Mucosa of rectum (tissue), 2 donors: ENCODE results near the gene VAV3.

Source experiments
- H3K27ac ChIP-seq, 2 donors: one replicate each; pipeline ENCODE4 v1.7.0; 2013; ENCODE audit warnings: inconsistent platforms in 2 of 2, low read depth in 2 of 2, low read length in 2 of 2
- H3K27me3 ChIP-seq, 2 donors: one replicate each; pipeline ENCODE4 v1.7.0; 2013; ENCODE audit warnings: low read length in 2 of 2; ENCODE audit not compliant: control insufficient read depth in 2 of 2, insufficient read depth in 2 of 2
- H3K36me3 ChIP-seq, 2 donors: one replicate each; pipeline ENCODE4 v1.7.0; 2013; ENCODE audit warnings: low read length in 2 of 2; ENCODE audit not compliant: control insufficient read depth in 2 of 2, insufficient read depth in 2 of 2
- H3K4me1 ChIP-seq, 2 donors: one replicate each; pipeline ENCODE4 v1.7.0; 2013; ENCODE audit warnings: low read length in 2 of 2, mild to moderate bottlenecking in 1 of 2; ENCODE audit not compliant: control insufficient read depth in 2 of 2, insufficient read depth in 2 of 2
- H3K4me3 ChIP-seq, 2 donors: one replicate each; pipeline ENCODE4 v1.7.0; 2013; ENCODE audit warnings: low read length in 2 of 2
- H3K9ac ChIP-seq, 2 donors: one replicate each; pipeline ENCODE4 v1.7.0; 2013; ENCODE audit warnings: low read length in 2 of 2, low read depth in 1 of 2, mild to moderate bottlenecking in 1 of 2
- H3K9me3 ChIP-seq, 2 donors: one replicate each; pipeline ENCODE4 v1.7.0; 2013; ENCODE audit warnings: low read length in 2 of 2; ENCODE audit not compliant: control insufficient read depth in 2 of 2
- donor health status: healthy.
- donor health status: Normal muscosa, but diverticular disease.

VAV3 gene

GRCh38 chr1:107810291-107810951 is 154.6 kb downstream of the VAV3 start:
- no peaks in the 10 kb centered on the region for H3K36me3 ChIP-seq
- no peak overlapping the region for H3K27ac ChIP-seq
- H3K4me1 ChIP-seq = no peaks in the 10 kb centered on the region
- H3K9me3 ChIP-seq = no peaks in the 10 kb centered on the region
- H3K4me3 ChIP-seq = no peak overlapping the region
- H3K9ac ChIP-seq = no peak overlapping the region
- H3K27me3 ChIP-seq = no peaks in the 10 kb centered on the region

DNA sequence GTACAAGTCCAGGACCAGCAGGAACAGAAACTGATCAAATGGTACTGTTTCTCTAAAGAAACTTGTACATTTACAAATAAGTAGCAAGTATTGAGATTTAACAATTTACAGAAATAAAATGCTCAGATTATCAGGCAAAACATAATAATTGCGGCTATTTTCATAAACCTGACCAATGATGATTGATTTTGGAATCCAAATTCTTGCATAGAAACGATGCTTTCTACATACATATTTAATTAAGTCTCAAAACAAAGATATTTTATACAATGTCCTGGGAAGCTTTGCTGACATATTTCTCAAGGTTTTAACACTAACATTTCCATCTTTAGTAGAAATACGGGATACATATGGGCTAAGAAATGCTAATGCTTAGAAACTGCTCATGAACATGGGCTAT is 157.1 kb downstream of the VAV3 start:
- Histone ChIP-seq H3K4me3 (no peak overlapping the region), H3K9me3 (no peaks in the 10 kb centered on the region), H3K27ac (no peak overlapping the region), H3K4me1 (peaks cover 0 to 3% of the 10 kb centered on the region in 2 donors), H3K27me3 (no peaks in the 10 kb centered on the region), H3K9ac (no peak overlapping the region), H3K36me3 (no peaks in the 10 kb centered on the region)

GRCh38 chr1:107807405-107807804 is 157.6 kb downstream of the VAV3 start:
- Histone ChIP-seq H3K4me1 (peaks cover 0 to 3% of the 10 kb centered on the region in 2 donors), H3K9me3 (no peaks in the 10 kb centered on the region), H3K27ac (no peak overlapping the region), H3K9ac (no peak overlapping the region), H3K27me3 (no peaks in the 10 kb centered on the region), H3K4me3 (no peak overlapping the region), H3K36me3 (no peaks in the 10 kb centered on the region)

DNA sequence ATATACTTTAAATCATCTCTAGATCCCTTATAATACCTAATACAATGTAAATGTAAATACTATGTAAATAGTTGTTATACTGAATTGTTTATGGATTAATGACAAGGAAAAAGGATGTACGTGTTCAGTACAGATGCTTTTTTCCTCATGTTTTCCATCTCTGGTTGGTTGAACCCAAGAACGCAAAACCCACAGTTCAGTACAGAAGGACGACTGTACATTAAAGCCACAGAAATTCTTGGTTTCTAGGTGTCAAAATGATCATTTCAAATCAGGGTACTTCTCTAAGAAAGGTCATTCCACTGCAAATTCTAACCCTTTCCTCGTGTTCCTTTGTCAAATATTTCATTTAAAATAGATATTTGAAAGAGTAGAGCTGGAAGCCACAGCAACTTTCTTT is 158.1 kb downstream of the VAV3 start:
- no peak overlapping the region for H3K27ac ChIP-seq
- H3K9me3 ChIP-seq = no peaks in the 10 kb centered on the region
- no peaks in the 10 kb centered on the region for H3K27me3 ChIP-seq
- no peak overlapping the region for H3K9ac ChIP-seq
- H3K4me3 ChIP-seq = no peak overlapping the region
- no peaks in the 10 kb centered on the region for H3K36me3 ChIP-seq
- peaks cover 0 to 3% of the 10 kb centered on the region in 2 donors for H3K4me1 ChIP-seq

DNA sequence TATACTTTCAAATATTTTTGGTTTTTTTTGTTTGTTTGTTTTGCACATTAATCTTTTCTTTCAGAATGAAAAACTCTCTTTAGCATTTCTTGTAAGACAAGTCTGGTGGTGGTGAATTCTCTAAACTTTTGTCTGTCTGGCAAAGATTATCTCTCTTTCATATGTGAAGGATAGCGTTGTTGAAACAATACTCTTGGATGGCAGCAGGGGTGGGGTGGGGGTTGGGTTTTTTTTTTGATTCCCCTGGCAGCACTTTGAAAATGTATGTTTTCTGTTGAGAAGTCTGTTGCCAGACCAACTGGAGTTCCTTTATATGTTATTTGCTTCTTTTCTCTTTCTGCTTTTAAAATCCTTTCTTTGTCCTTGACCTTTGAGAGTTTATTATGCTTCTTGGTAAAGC is 160.2 kb downstream of the VAV3 start:
- Histone ChIP-seq H3K36me3 (no peaks in the 10 kb centered on the region), H3K4me3 (no peak overlapping the region), H3K27me3 (no peaks in the 10 kb centered on the region), H3K9me3 (no peaks in the 10 kb centered on the region), H3K4me1 (peaks cover 0 to 3% of the 10 kb centered on the region in 2 donors), H3K9ac (no peak overlapping the region), H3K27ac (no peak overlapping the region)

GRCh38 chr1:107804134-107804533 is 160.8 kb downstream of the VAV3 start:
- H3K27ac ChIP-seq = no peak overlapping the region
- no peak overlapping the region for H3K4me3 ChIP-seq
- no peaks in the 10 kb centered on the region for H3K36me3 ChIP-seq
- H3K27me3 ChIP-seq = no peaks in the 10 kb centered on the region
- H3K4me1 ChIP-seq = peaks cover 0 to 3% of the 10 kb centered on the region in 2 donors
- H3K9ac ChIP-seq = no peak overlapping the region
- no peaks in the 10 kb centered on the region for H3K9me3 ChIP-seq

DNA sequence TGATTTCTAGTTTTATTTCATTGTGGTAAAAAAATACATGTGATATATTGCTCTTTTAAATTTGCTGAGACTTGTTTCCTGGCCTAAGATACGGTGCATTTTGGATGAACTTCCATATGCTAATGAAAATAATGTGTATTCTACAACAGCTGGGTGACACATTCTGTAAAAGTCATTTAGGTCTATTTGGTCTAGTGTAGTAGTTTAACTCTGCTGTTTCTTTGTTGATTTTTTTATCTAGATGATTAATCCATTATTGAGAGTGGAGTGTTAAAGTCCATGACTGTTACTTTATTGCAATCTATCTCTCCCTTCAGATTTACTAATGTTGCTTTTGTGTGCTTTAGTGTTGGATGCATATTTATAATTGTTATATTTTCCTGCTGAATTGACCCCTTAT is 161.4 kb downstream of the VAV3 start:
- Histone ChIP-seq H3K27ac (no peak overlapping the region), H3K27me3 (no peaks in the 10 kb centered on the region), H3K9ac (no peak overlapping the region), H3K36me3 (no peaks in the 10 kb centered on the region), H3K4me1 (peaks cover 0 to 3% of the 10 kb centered on the region in 2 donors), H3K4me3 (no peak overlapping the region), H3K9me3 (no peaks in the 10 kb centered on the region)

- no peaks in the 10 kb centered on the region for H3K27me3 ChIP-seq
- peaks cover 0 to 3% of the 10 kb centered on the region in 2 donors for H3K4me1 ChIP-seq
- no peak overlapping the region for H3K9ac ChIP-seq
- no peaks in the 10 kb centered on the region for H3K36me3 ChIP-seq
- no peaks in the 10 kb centered on the region for H3K9me3 ChIP-seq
- H3K27ac ChIP-seq = no peak overlapping the region
- no peak overlapping the region for H3K4me3 ChIP-seq
Measured at GRCh38 chr1:107802654-107803053, 162.3 kb downstream of the VAV3 start.

- H3K9me3 ChIP-seq = no peaks in the 10 kb centered on the region
- H3K9ac ChIP-seq = no peak overlapping the region
- H3K4me3 ChIP-seq = no peak overlapping the region
- H3K4me1 ChIP-seq = no peaks in the 10 kb centered on the region
- no peaks in the 10 kb centered on the region for H3K36me3 ChIP-seq
- no peak overlapping the region for H3K27ac ChIP-seq
- H3K27me3 ChIP-seq = no peaks in the 10 kb centered on the region
Measured at GRCh38 chr1:107795994-107796393, 169.0 kb downstream of the VAV3 start.

- no peak overlapping the region for H3K27ac ChIP-seq
Measured at GRCh38 chr1:107795441-107795840, 169.5 kb downstream of the VAV3 start.

DNA sequence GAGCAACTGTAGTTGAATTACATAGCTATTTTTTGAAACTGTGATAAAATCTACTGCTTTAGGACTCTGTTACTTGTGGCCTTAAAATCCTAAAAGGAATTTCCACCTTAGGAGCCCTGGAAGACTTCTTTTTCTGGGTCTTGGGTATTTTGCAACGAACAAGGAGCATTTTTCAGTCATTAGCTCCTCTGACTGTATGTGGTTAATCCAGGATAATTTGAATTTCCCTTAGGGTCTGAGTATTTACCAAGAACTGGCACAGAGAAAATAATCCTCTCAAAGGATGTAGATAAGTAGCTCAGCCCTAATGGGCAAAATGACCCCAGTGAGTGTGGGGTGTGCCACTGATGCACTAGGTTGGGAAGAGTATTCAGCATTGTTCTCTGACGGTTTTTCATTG is 170.4 kb downstream of the VAV3 start:
- Histone ChIP-seq H3K27me3 (no peaks in the 10 kb centered on the region), H3K27ac (no peak overlapping the region), H3K4me1 (no peaks in the 10 kb centered on the region), H3K9ac (no peak overlapping the region), H3K4me3 (no peak overlapping the region), H3K9me3 (no peaks in the 10 kb centered on the region), H3K36me3 (no peaks in the 10 kb centered on the region)

More at GRCh38 chr1:107795441-107795840, 169.5 kb downstream of the VAV3 start:
- H3K9me3 ChIP-seq = no peaks in the 10 kb centered on the region
- no peak overlapping the region for H3K4me3 ChIP-seq
- no peaks in the 10 kb centered on the region for H3K27me3 ChIP-seq
- no peak overlapping the region for H3K9ac ChIP-seq
- no peaks in the 10 kb centered on the region for H3K36me3 ChIP-seq
- no peaks in the 10 kb centered on the region for H3K4me1 ChIP-seq
